ENCODE results near the gene OIT3.

OIT3 gene

GRCh38 chr10:72979709-72980108 lies 86.2 kb downstream of the OIT3 start:
- H3K36me3 ChIP-seq (ENCODE audit: low read length), result no peaks in the 10 kb centered on the region
- no peak overlapping the region for H2AFZ ChIP-seq (ENCODE audit: low read depth, low read length, severe bottlenecking)
- H3K4me3 ChIP-seq (ENCODE audit: insufficient read depth, low read length, poor library complexity, severe bottlenecking), result no peak overlapping the region
- no peak overlapping the region for H3K27ac ChIP-seq (ENCODE audit: low read depth, low read length)
- no peaks in the 10 kb centered on the region for H3K9me2 ChIP-seq (replicated peaks; ENCODE audit: insufficient read depth, low read length)
- peaks cover 35% of the 10 kb centered on the region; the same call in 1 of the 2 replicates for H3K9me3 ChIP-seq (ENCODE audit: insufficient read depth, low read length)
- H3F3A ChIP-seq (ENCODE audit: insufficient read depth), result no peaks in the 10 kb centered on the region; the same call in 1 of the 2 replicates
- no peak for TF ChIP-seq CTCF (IDR thresholded peaks at IDR 0.05; ENCODE audit: insufficient read depth, low read length, poor library complexity, severe bottlenecking)
- TF ChIP-seq EZH2phosphoT487 (conservative IDR thresholded peaks at IDR 0.05; ENCODE audit: low read length), result no peak
- H3K4me2 ChIP-seq (ENCODE audit: low read depth, low read length, poor library complexity, severe bottlenecking), result no peak overlapping the region
- H3K9ac ChIP-seq (ENCODE audit: low read length), result no peak overlapping the region
- no peaks in the 10 kb centered on the region for H3K79me2 ChIP-seq (ENCODE audit: insufficient read depth, low read length)
- H3K27me3 ChIP-seq (ENCODE audit: low read length), result no peaks in the 10 kb centered on the region
- H4K20me1 ChIP-seq (ENCODE audit: low read depth, low read length), result no peaks in the 10 kb centered on the region

GRCh38 chr10:72980348-72980747 lies 86.8 kb downstream of the OIT3 start:
- no peak overlapping the region for H2AFZ ChIP-seq (ENCODE audit: low read depth, low read length, severe bottlenecking)
- no peaks in the 10 kb centered on the region for H4K20me1 ChIP-seq (ENCODE audit: low read depth, low read length)
- TF ChIP-seq EZH2phosphoT487 (conservative IDR thresholded peaks at IDR 0.05; ENCODE audit: low read length) (no peak), CTCF (IDR thresholded peaks at IDR 0.05; ENCODE audit: insufficient read depth, low read length, poor library complexity, severe bottlenecking) (no peak)
- no peak overlapping the region for H3K4me3 ChIP-seq (ENCODE audit: insufficient read depth, low read length, poor library complexity, severe bottlenecking)
- peaks cover 34% of the 10 kb centered on the region; the same call in 1 of the 2 replicates for H3K9me3 ChIP-seq (ENCODE audit: insufficient read depth, low read length)
- H3K4me2 ChIP-seq (ENCODE audit: low read depth, low read length, poor library complexity, severe bottlenecking), result no peak overlapping the region
- no peaks in the 10 kb centered on the region for H3K79me2 ChIP-seq (ENCODE audit: insufficient read depth, low read length)
- H3K27me3 ChIP-seq (ENCODE audit: low read length), result no peaks in the 10 kb centered on the region
- no peaks in the 10 kb centered on the region; the same call in 1 of the 2 replicates for H3F3A ChIP-seq (ENCODE audit: insufficient read depth)
- no peaks in the 10 kb centered on the region for H3K36me3 ChIP-seq (ENCODE audit: low read length)
- H3K27ac ChIP-seq (ENCODE audit: low read depth, low read length), result no peak overlapping the region
- H3K9me2 ChIP-seq (replicated peaks; ENCODE audit: insufficient read depth, low read length), result no peaks in the 10 kb centered on the region
- H3K9ac ChIP-seq (ENCODE audit: low read length), result no peak overlapping the region

- Histone ChIP-seq H3K27me3 (ENCODE audit: low read length) (no peaks in the 10 kb centered on the region), H2AFZ (ENCODE audit: low read depth, low read length, severe bottlenecking) (no peak overlapping the region), H3K79me2 (ENCODE audit: insufficient read depth, low read length) (no peaks in the 10 kb centered on the region)
These were observed 87.7 kb downstream of the OIT3 start for GRCh38 chr10:72981028-72981881.

More at GRCh38 chr10:72981028-72981881, 87.7 kb downstream of the OIT3 start:
- TF ChIP-seq EZH2phosphoT487 (conservative IDR thresholded peaks at IDR 0.05; ENCODE audit: low read length) (no peak), CTCF (IDR thresholded peaks at IDR 0.05; ENCODE audit: insufficient read depth, low read length, poor library complexity, severe bottlenecking) (no peak)
- H3K9me2 ChIP-seq (replicated peaks; ENCODE audit: insufficient read depth, low read length), result no peaks in the 10 kb centered on the region
- H4K20me1 ChIP-seq (ENCODE audit: low read depth, low read length), result no peaks in the 10 kb centered on the region
- no peaks in the 10 kb centered on the region; the same call in 1 of the 2 replicates for H3F3A ChIP-seq (ENCODE audit: insufficient read depth)
- H3K9me3 ChIP-seq (ENCODE audit: insufficient read depth, low read length), result peaks cover 31% of the 10 kb centered on the region; the same call in 1 of the 2 replicates
- no peak overlapping the region for H3K4me2 ChIP-seq (ENCODE audit: low read depth, low read length, poor library complexity, severe bottlenecking)
- no peak overlapping the region for H3K4me3 ChIP-seq (ENCODE audit: insufficient read depth, low read length, poor library complexity, severe bottlenecking)
- no peak overlapping the region for H3K9ac ChIP-seq (ENCODE audit: low read length)
- no peak overlapping the region for H3K27ac ChIP-seq (ENCODE audit: low read depth, low read length)
- H3K36me3 ChIP-seq (ENCODE audit: low read length), result no peaks in the 10 kb centered on the region
